ENCODE results near the gene SESN1.

The SESN1 gene

DNA sequence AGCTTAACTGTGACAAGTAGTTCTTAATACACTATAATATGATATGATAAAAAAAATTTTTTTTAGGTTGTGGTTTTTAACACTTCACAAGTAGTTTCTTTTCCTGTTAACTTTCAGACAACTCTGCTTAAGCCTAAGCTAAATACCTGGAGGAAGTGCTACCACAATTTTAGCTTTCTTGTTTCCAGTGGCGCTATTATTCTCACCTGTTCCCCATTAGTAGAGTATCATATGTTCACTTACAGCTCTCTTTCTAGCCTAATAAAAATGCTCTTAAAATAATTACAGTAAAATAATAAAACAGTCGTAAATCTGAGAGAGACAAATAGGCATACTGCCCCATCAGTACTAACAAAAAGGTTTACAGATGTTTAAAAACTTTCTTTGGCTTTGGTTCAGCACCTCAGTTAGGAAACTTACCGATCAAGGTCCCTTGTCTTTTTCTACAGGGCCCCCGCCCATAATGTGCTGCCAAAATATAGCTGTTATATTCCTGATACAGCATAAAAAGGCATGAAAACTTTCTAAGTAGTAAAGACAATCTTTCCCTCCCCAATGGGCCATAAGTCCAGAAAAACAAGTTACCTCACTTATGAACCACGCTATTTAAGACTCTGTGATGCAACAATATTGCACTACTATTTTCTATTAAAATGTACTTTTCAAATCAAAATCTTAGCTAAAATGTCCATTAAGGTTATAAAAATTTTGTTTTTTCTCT, 57.9 kb downstream of the SESN1 start:
- no peaks in the 10 kb centered on the region for H3K36me3 ChIP-seq (ENCODE audit: insufficient read depth, low read length)
- no peak overlapping the region for H3K9ac ChIP-seq (ENCODE audit: insufficient read length)
- H3K9me3 ChIP-seq (ENCODE audit: low read depth, low read length), result no peaks in the 10 kb centered on the region
- no peak overlapping the region for H3K4me3 ChIP-seq
- TF ChIP-seq EZH2 (IDR thresholded peaks at IDR 0.05), result no peak
- no peak for TF ChIP-seq FOXP2 (optimal IDR thresholded peaks at IDR 0.05; ENCODE audit: control extremely low read depth, extremely low read length, insufficient read depth)
- no peak for TF ChIP-seq POLR2AphosphoS5 (IDR thresholded peaks at IDR 0.05; ENCODE audit: borderline replicate concordance, low read depth, low read length)
- H3K27ac ChIP-seq, result no peak overlapping the region
- DNase-seq (ENCODE audit: low read depth, low spot score), result no peak

DNA sequence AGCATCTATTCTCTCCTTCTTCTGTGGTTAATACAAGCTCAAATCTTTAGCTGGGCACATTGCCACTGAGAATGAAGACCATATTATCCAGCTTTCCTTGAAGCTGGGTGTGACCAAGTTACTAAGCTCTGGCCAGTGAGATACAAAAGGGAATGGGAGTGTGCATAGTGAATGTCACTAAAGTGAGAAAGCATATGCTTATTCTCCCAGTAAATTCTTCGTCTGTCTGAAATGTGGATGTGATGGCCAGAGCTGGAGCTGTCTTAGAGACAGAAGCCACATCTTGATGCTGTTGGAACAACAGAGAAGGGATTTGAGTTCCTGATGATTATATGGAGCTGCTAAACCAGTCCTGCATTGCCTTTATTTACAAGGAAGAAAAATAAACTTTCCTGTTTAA, 60.1 kb downstream of the SESN1 start:
- H3K9ac ChIP-seq (ENCODE audit: insufficient read length), result no peak overlapping the region
- TF ChIP-seq EZH2 (IDR thresholded peaks at IDR 0.05) (no peak), FOXP2 (optimal IDR thresholded peaks at IDR 0.05; ENCODE audit: control extremely low read depth, extremely low read length, insufficient read depth) (no peak), POLR2AphosphoS5 (IDR thresholded peaks at IDR 0.05; ENCODE audit: borderline replicate concordance, low read depth, low read length) (no peak)
- H3K36me3 ChIP-seq (ENCODE audit: insufficient read depth, low read length), result no peaks in the 10 kb centered on the region
- H3K9me3 ChIP-seq (ENCODE audit: low read depth, low read length), result no peaks in the 10 kb centered on the region
- DNase-seq (ENCODE audit: low read depth, low spot score), result no peak
- H3K27ac ChIP-seq, result no peak overlapping the region
- no peak overlapping the region for H3K4me3 ChIP-seq

DNA sequence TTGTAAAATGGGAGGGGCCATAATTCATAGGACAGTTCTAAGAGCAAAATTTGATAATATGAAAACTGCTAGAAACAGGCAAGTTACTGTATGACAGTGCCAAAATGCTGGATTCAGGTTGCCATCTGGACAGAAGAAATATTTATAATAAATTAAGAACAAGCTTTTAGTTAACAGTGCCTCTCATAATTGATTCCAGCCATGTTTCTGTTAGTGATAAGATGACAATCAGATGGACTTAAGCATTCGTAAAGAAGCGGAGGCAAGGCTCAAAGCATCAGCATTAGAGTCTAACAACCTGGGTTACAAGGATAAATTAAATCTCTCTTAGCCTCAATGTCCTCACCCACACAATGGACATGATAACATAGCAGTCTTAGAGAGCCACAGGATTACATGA, 61.0 kb downstream of the SESN1 start:
- TF ChIP-seq POLR2AphosphoS5 (IDR thresholded peaks at IDR 0.05; ENCODE audit: borderline replicate concordance, low read depth, low read length) (no peak), EZH2 (IDR thresholded peaks at IDR 0.05) (no peak), FOXP2 (optimal IDR thresholded peaks at IDR 0.05; ENCODE audit: control extremely low read depth, extremely low read length, insufficient read depth) (no peak)
- no peak for DNase-seq (ENCODE audit: low read depth, low spot score)
- Histone ChIP-seq H3K9me3 (ENCODE audit: low read depth, low read length) (no peaks in the 10 kb centered on the region), H3K36me3 (ENCODE audit: insufficient read depth, low read length) (no peaks in the 10 kb centered on the region), H3K9ac (ENCODE audit: insufficient read length) (no peak overlapping the region), H3K27ac (no peak overlapping the region), H3K4me3 (no peak overlapping the region)

DNA sequence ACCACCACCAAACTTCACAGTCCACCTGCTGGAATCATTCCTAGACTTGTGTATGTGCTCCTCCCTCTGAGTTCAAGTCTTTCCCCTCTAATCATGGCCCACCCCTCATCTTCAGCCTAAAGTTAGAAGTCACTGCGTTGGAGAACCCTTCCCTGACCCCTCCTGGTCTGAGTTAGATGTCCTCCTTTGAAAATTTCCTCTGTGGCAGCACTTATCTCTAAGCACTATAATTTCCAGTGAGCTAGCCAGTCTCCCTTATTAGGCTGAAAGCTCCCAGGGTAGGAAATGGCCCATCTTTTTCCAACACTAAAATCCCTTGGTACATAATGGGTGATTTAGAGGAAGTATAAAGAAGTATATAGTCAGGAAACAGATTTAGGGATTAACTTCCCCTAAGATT, 63.2 kb downstream of the SESN1 start:
- Histone ChIP-seq H3K36me3 (ENCODE audit: insufficient read depth, low read length) (no peaks in the 10 kb centered on the region), H3K9ac (ENCODE audit: insufficient read length) (no peak overlapping the region), H3K27ac (no peak overlapping the region), H3K4me3 (no peak overlapping the region), H3K9me3 (ENCODE audit: low read depth, low read length) (no peaks in the 10 kb centered on the region)
- no peak for DNase-seq (ENCODE audit: low read depth, low spot score)
- TF ChIP-seq POLR2AphosphoS5 (IDR thresholded peaks at IDR 0.05; ENCODE audit: borderline replicate concordance, low read depth, low read length), result no peak

DNA sequence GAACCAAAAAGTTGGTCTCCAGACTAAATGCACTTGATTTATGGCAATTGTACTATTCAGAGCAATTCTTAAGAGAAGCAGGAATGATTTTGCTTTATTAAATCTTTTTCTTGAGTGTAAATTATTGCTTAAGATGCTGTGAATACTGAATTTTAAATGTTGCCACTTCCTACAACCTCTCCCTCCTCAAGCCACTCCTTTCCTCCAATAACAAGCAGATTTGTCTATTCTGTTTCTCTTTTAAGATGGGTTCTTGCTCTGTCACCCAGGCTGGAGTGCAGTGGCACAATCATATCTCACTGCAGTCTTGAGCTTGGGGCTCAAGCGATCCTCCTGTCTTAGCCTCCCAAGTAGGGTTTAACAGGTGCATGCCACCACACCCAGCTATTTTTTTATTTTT, 65.3 kb downstream of the SESN1 start:
- H3K36me3 ChIP-seq (ENCODE audit: insufficient read depth, low read length), result no peaks in the 10 kb centered on the region
- no peak overlapping the region for H3K4me3 ChIP-seq
- no peaks in the 10 kb centered on the region for H3K9me3 ChIP-seq (ENCODE audit: low read depth, low read length)
- DNase-seq (ENCODE audit: low read depth, low spot score), result no peak
- no peak overlapping the region for H3K9ac ChIP-seq (ENCODE audit: insufficient read length)
- no peak for TF ChIP-seq POLR2AphosphoS5 (IDR thresholded peaks at IDR 0.05; ENCODE audit: borderline replicate concordance, low read depth, low read length)
- H3K27ac ChIP-seq, result no peak overlapping the region

DNA sequence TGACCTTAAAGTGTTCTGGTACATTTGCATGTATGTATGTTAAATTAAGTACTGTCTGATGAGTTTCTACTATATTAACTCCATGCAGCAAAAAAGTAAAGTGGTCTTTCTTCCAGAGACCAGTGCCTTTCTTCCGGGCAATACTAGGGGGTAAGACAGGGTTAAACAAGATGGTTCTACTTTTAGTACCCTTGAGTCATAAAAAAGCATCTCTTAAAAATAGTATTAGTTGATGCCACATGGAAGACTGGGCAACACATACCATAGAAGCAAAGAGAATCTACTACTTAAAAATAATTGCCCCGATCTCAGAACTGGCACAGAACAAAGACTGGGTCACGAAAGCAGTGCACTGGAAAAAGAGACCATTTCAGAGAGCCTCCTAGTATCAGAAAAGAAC, 66.2 kb downstream of the SESN1 start:
- no peak overlapping the region for H3K9ac ChIP-seq (ENCODE audit: insufficient read length)
- no peak for DNase-seq (ENCODE audit: low read depth, low spot score)
- no peak overlapping the region for H3K4me3 ChIP-seq
- TF ChIP-seq EZH2 (IDR thresholded peaks at IDR 0.05) (no peak), POLR2AphosphoS5 (IDR thresholded peaks at IDR 0.05; ENCODE audit: borderline replicate concordance, low read depth, low read length) (no peak), FOXP2 (optimal IDR thresholded peaks at IDR 0.05; ENCODE audit: control extremely low read depth, extremely low read length, insufficient read depth) (no peak)
- H3K9me3 ChIP-seq (ENCODE audit: low read depth, low read length), result no peaks in the 10 kb centered on the region
- no peaks in the 10 kb centered on the region for H3K36me3 ChIP-seq (ENCODE audit: insufficient read depth, low read length)
- no peak overlapping the region for H3K27ac ChIP-seq

DNA sequence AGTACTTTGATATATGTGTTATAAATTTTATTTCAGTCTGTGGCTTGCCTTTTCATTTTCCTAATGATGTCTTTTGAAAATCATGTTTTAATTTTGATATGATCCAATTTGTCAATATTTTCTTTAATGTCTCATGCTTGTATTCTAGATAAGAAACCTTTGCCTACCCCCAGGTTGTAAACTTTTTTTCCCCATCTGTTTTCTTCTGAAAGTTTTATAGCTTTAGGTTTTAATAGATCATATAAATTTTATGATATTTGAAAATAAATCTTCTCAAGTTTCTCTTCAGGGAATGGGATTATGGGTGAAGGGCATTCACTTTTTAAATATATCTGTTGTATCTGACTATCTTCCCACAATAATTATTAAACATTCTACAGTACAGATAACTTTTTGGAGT, 66.7 kb downstream of the SESN1 start:
- no peak overlapping the region for H3K4me3 ChIP-seq
- DNase-seq (ENCODE audit: low read depth, low spot score), result no peak
- TF ChIP-seq EZH2 (IDR thresholded peaks at IDR 0.05) (no peak), FOXP2 (optimal IDR thresholded peaks at IDR 0.05; ENCODE audit: control extremely low read depth, extremely low read length, insufficient read depth) (no peak), POLR2AphosphoS5 (IDR thresholded peaks at IDR 0.05; ENCODE audit: borderline replicate concordance, low read depth, low read length) (no peak)
- no peaks in the 10 kb centered on the region for H3K9me3 ChIP-seq (ENCODE audit: low read depth, low read length)
- no peaks in the 10 kb centered on the region for H3K36me3 ChIP-seq (ENCODE audit: insufficient read depth, low read length)
- H3K27ac ChIP-seq, result no peak overlapping the region
- H3K9ac ChIP-seq (ENCODE audit: insufficient read length), result no peak overlapping the region

DNA sequence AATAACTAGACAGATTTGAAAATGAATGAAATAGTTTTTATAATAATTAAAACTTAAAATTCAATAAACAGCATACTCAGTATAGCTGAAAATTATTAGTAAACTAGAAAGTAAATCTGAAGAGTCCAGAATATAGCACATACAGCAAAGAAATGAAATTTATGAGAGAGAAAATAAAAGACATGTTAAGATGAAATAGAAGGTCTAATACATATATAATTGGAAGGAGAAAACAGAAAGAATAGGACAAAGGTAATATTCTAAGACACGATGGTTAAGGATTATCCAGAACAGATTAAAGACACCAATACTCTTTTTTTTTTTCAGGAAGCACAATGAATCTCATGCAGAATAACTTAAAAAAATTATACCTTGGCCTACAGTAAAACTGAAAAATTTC, 69.0 kb downstream of the SESN1 start:
- H3K27ac ChIP-seq, result no peak overlapping the region
- no peak for TF ChIP-seq POLR2AphosphoS5 (IDR thresholded peaks at IDR 0.05; ENCODE audit: borderline replicate concordance, low read depth, low read length)
- TF ChIP-seq EZH2 (IDR thresholded peaks at IDR 0.05), result no peak
- TF ChIP-seq FOXP2 (optimal IDR thresholded peaks at IDR 0.05; ENCODE audit: control extremely low read depth, extremely low read length, insufficient read depth), result no peak
- H3K9me3 ChIP-seq (ENCODE audit: low read depth, low read length), result no peaks in the 10 kb centered on the region
- H3K9ac ChIP-seq (ENCODE audit: insufficient read length), result no peak overlapping the region
- H3K36me3 ChIP-seq (ENCODE audit: insufficient read depth, low read length), result no peaks in the 10 kb centered on the region
- no peak for DNase-seq (ENCODE audit: low read depth, low spot score)
- no peak overlapping the region for H3K4me3 ChIP-seq

DNA sequence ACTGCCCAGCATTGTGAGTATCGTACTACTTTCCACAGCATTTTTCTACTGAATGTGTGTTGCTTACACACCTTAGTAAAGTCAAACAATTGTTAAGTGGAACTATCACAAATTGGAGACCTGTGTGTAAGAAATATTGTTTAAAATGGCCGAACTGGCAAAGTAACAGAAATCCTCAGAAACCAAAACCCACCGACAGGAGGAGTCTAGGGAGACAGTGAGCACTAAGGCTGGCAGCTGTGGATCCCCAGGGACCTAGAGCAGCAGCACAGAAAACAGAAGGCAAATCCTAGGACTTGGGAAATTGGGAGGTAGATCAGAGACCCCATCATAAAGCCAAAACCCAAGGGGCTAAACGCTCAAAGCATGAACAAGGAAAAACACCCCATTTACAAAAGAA, 69.9 kb downstream of the SESN1 start:
- Histone ChIP-seq H3K27ac (no peak overlapping the region), H3K9me3 (ENCODE audit: low read depth, low read length) (no peaks in the 10 kb centered on the region), H3K4me3 (no peak overlapping the region), H3K36me3 (ENCODE audit: insufficient read depth, low read length) (no peaks in the 10 kb centered on the region), H3K9ac (ENCODE audit: insufficient read length) (no peak overlapping the region)
- no peak for TF ChIP-seq POLR2AphosphoS5 (IDR thresholded peaks at IDR 0.05; ENCODE audit: borderline replicate concordance, low read depth, low read length)
- TF ChIP-seq FOXP2 (optimal IDR thresholded peaks at IDR 0.05; ENCODE audit: control extremely low read depth, extremely low read length, insufficient read depth), result no peak
- no peak for DNase-seq (ENCODE audit: low read depth, low spot score)

Data from SK-N-MC (cell line).